Measurements from ENCODE around the gene TACSTD2. TPM values are rescaled to one million over a fixed set of nuclear protein-coding genes. Genes with fewer than 3 reads are reported as not detected.

Gene TACSTD2
- total and polyA plus RNA-seq, 8 donors, result 33.6 to 170 (median 50.5) TPM

GRCh38 chr1:58620926-58621325 is 43.9 kb upstream of the TACSTD2 start:
- Histone ChIP-seq H3K4me3 (no peak overlapping the region), H3K27me3 (no peaks in the 10 kb centered on the region), H3K4me1 (peaks cover 16 to 32% (median 20%) of the 10 kb centered on the region in 3 donors), H3K27ac (peak overlapping the region in 3 of 4 donors; percentile 40 to 81 (median 76)), H3K36me3 (no peaks in the 10 kb centered on the region), H3K9me3 (no peaks in the 10 kb centered on the region)
- FAIRE-seq, result no peak
- WGBS, 2 donors, result 81 to 82% methylated on average over 5 of the region's 5 CpGs
- intact Hi-C loops (cut with DNase I), result no loop called here
- TF ChIP-seq CTCF (IDR thresholded peaks at IDR 0.05), result no peak
- no peak for DNase-seq
- no peak for ATAC-seq

DNA sequence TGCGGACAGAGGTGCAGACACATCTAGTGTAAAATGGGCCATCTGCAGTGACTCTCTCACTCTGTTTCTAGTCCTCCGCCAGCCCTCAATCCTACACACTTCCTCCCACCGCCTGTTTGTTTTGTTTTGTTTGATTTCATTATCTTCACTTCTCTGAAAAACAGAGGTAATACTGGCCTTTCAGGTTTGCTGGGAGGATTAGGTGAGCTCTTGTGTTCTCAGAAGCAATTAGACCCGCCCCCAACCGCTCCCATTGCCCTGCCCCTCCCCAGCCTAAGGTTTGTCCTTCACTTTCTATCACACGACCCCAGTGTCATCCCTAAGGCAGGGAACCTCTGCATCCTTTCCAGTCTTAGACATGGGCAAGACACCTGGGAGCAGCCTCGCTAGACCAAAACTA is 43.2 kb upstream of the TACSTD2 start:
- DNase-seq, result peak in 5 of 6 donors; percentile 36 to 79 (median 62)

DNA sequence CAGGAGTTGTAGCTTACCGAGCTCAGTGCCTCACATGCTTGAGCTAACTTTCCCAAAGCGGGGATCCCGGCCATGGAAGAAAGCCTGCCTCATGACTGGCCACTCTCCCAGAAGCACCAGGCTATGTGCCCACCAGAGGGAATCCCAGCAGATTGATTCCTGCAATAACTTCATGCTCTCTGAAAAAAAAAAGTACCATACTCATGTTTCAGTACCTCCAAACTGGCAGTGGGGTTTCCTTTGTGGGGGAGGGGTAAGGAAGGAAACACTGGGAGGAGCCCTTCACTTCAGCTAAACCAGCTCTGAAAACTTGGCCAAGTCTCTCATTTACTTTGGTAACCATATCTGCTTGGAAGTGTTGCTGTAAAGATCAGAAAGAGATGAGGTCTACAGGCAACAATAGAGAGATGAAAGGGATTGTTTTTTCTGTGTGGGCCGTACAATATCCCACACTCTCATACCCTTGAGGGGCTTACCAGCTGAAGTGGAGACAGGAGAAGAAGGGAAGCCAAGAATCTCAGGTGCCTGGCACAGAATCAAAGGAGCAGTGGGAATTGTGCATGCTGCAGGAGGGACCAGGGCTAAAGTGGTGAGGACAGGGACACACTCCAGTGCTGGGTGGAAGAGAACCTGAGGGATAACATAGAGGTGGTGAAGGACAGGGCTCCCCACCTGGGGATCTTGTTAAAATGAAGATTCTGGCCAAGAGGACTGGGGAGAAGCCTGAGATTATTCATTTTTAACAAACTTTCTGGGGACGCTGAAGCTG is 42.4 kb upstream of the TACSTD2 start:
- FAIRE-seq (no peak), DNase-seq (peak in 3 of 6 donors; percentile 23 to 50 (median 33)), ATAC-seq (peak; percentile 64 to 76 (median 69))
- no peak overlapping the region for H3K4me3 ChIP-seq
- TF ChIP-seq CTCF (IDR thresholded peaks at IDR 0.05), result no peak
- no peaks in the 10 kb centered on the region for H3K27me3 ChIP-seq
- WGBS, 2 donors, result 22 to 35% methylated on average over 5 of the region's 5 CpGs
- no peaks in the 10 kb centered on the region for H3K9me3 ChIP-seq
- H3K36me3 ChIP-seq, result no peaks in the 10 kb centered on the region
- intact Hi-C loops (cut with DNase I), result no loop called here
- peaks cover 16 to 32% (median 20%) of the 10 kb centered on the region in 3 donors for H3K4me1 ChIP-seq
- H3K27ac ChIP-seq, result peak overlapping the region; percentile 18 to 81 (median 58)

More for the DNA sequence above, 43.2 kb upstream of the TACSTD2 start:
- Histone ChIP-seq H3K27me3 (no peaks in the 10 kb centered on the region), H3K36me3 (no peaks in the 10 kb centered on the region), H3K4me3 (no peak overlapping the region), H3K4me1 (peaks cover 16 to 32% (median 20%) of the 10 kb centered on the region in 3 donors), H3K27ac (peak overlapping the region; percentile 18 to 81 (median 58)), H3K9me3 (no peaks in the 10 kb centered on the region)
- FAIRE-seq (no peak), ATAC-seq (peak; percentile 81 to 89 (median 84))
- intact Hi-C loops (cut with DNase I), result no loop called here
- 28 to 36% methylated on average over 7 of the region's 7 CpGs for WGBS, 2 donors
- no peak for TF ChIP-seq CTCF (IDR thresholded peaks at IDR 0.05)

DNA sequence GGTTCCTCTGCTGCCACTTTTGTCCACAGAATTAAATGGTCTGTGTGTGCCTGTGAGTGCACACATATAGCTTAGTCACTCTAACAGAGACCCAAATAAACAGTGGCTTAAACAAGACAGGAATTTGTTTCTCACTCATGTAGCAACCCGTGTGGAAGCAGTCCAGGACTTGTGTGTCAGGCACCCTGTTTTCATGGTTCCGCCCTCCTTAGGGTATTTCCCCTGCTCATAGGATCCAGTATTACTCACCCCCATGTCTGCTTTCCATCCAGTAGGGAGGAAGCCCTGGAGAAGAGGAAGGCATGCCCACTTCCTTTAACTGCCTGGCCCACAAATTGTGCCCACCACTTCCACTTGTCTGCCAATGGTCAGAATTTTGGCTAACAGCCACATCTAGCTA is 41.3 kb upstream of the TACSTD2 start:
- Histone ChIP-seq H3K27ac (peak overlapping the region in 2 of 4 donors; percentile 76 to 81), H3K4me1 (peaks cover 16 to 32% (median 20%) of the 10 kb centered on the region in 3 donors), H3K4me3 (no peak overlapping the region), H3K9me3 (no peaks in the 10 kb centered on the region), H3K36me3 (no peaks in the 10 kb centered on the region), H3K27me3 (no peaks in the 10 kb centered on the region)
- intact Hi-C loops (cut with DNase I), result no loop called here
- DNase-seq (peak in 2 of 6 donors; percentile 7 to 57), ATAC-seq (peak in 3 of 4 donors; percentile 26 to 82 (median 59)), FAIRE-seq (no peak)
- no peak for TF ChIP-seq CTCF (IDR thresholded peaks at IDR 0.05)
- WGBS, 2 donors, result 65 to 70% methylated on average over 2 of the region's 2 CpGs

DNA sequence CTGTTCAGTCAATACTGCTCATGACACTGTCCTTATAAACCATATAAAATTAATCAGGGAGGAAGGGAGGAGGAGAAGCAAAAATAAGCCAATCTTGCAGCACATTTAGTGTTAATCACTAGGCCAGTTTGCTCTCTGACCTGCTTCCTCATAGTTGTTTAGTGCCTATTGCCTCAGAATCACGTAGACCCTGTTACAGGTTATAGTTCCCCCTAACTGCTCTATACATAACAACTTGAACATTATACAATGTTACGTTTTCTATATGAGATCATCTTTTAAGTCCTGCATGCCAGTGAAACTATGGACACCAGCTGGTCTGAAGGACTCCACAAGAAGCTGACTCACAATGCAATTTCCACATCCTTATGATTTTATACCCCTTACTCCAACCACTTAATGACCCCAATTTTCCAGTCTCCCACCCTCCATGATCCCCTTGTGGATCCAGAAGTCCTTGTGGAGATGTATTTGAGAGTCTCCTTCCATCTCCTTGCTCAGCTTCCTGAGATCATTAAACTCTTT is 34.9 kb upstream of the TACSTD2 start:
- intact Hi-C loops (cut with DNase I), result no loop called here
- Histone ChIP-seq H3K4me3 (no peak overlapping the region), H3K27me3 (no peaks in the 10 kb centered on the region), H3K4me1 (peaks cover 3 to 10% (median 6%) of the 10 kb centered on the region in 3 donors), H3K36me3 (no peaks in the 10 kb centered on the region), H3K9me3 (no peaks in the 10 kb centered on the region), H3K27ac (no peak overlapping the region)
- 90 to 94% methylated on average over 2 of the region's 2 CpGs for WGBS, 2 donors
- no peak for ATAC-seq
- no peak for FAIRE-seq
- no peak for DNase-seq
- no peak for TF ChIP-seq CTCF (IDR thresholded peaks at IDR 0.05)

All from pancreas (tissue), 10 donors.